ENCODE data around the gene GALR2.

GALR2 gene

DNA sequence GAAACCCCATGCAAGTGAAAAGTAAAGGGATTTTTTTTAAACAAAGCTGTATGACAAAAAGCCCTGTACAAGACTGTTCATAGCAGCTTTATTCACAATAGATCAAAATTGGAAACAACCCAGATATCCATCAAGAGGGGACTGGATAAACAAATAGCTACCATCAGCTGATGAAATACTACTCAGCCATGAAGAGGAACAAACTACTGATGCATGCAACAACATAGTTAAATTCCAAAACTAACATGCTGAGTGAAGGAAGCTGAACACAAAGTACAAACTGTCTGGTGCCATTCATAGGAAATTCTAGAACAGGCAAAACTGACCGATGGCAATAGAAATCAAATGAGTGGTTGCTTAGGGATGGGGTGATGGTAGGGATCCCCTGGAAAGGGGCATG, 51.3 kb downstream of the GALR2 start:
- DNase-seq (ENCODE audit: low spot score): no peak
